SK-N-MC (cell line): ENCODE results near the gene ARMH3.

Source experiments
- EZH2 ChIP-seq: fragments of 200-600 bp; sonication (generic); IDR thresholded peaks from one replicate; pipeline ENCODE4 v1.6.1; 2017; ENCODE audit warnings: antibody characterized with exemption
- FOXP2 ChIP-seq: optimal IDR thresholded peaks from 2 replicates; pipeline ENCODE3; 2011; ENCODE audit warnings: mild to moderate bottlenecking, moderate library complexity; ENCODE audit not compliant: insufficient read depth; ENCODE audit errors: extremely low read length, control extremely low read depth
- POLR2AphosphoS5 ChIP-seq: IDR thresholded peaks from 2 replicates; pipeline ENCODE4 v1.6.1; 2012; ENCODE audit warnings: mild to moderate bottlenecking, low read depth, low read length, borderline replicate concordance

DNA sequence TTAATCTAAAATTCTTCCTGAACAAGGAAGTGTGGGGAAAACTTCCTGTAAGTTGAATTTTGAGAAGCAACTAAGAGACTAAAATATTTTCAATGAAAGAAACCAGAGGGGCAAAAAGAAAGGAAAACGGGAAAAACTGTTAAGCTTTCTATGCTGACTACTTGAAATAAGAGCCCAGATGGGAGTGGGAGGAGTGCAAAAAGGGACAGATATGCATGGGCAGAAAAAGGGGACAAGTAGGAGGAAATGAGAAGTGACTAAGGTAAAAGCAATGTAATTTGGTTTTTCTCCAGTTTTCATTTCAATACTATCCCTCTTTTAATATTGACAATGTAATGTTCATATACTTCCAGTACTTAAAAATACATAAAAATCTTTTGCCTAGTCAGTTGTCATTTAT lies 248.8 kb downstream of the ARMH3 start:
- TF ChIP-seq POLR2AphosphoS5: no peak
- no peak for TF ChIP-seq EZH2
- no peak for TF ChIP-seq FOXP2
